GM12878 (cell line): ENCODE data around the gene QSOX2. TPM values are rescaled to one million over a fixed set of nuclear protein-coding genes. Genes with fewer than 3 reads are reported as not detected.

Experiments used
- ATAC-seq: fragments of 200-7000 bp; cut with Tn5 transposase; 3 replicates; pipeline ENCODE4 v1.9.1; 2020; ENCODE audit warnings: mild to moderate bottlenecking, moderate library complexity
- BruUV-seq: library from RNA; stranded (reverse); fragments of 400-500 nt; replicated peaks from 2 replicates; lab custom pipeline; 2021; lab: Mats Ljungman, UMichigan
- CTCF ChIA-PET: fragments of 300-600 bp; sonication (Branson Sonifier 250); formaldehyde crosslinking; extraction: SDS; loops from one replicate; lab custom pipeline; 2021; ENCODE audit warnings: inconsistent platforms; lab: Yijun Ruan, JAX
- POLR2A ChIA-PET: fragments of 350-600 bp; formaldehyde crosslinking; extraction: SDS; loops from one replicate; lab custom pipeline; 2021; ENCODE audit warnings: inconsistent platforms; lab: Charles Lee
- RAD21 ChIA-PET: fragments of 300-600 bp; sonication (Branson Sonifier 250); formaldehyde crosslinking; loops from one replicate; lab custom pipeline; 2023; ENCODE audit warnings: antibody characterized with exemption; ENCODE audit not compliant: unreplicated experiment; lab: Charles Lee
- SMC1A ChIA-PET: fragments of 300-600 bp; sonication (Branson Sonifier 250); formaldehyde crosslinking; loops from one replicate; lab custom pipeline; 2023; ENCODE audit not compliant: unreplicated experiment, uncharacterized antibody; lab: Charles Lee
- DNase-seq: peaks from one replicate; pipeline ENCODE4 v3.0.0-alpha.2; 2011; ENCODE audit warnings: low read depth, low spot score
- FAIRE-seq: peaks from 3 replicates; lab custom pipeline; 2011; peaks lifted over from hg19 to GRCh38; lab: Jason Lieb, UNC
- H2AFZ ChIP-seq: 2 replicates; pipeline ENCODE4 v1.6.0; 2011; ENCODE audit warnings: low read depth, low read length, control low read depth; ENCODE audit not compliant: control insufficient read depth
- H3K27ac ChIP-seq: 2 replicates; pipeline ENCODE4 v1.5.1; 2011; ENCODE audit warnings: control low read depth; ENCODE audit not compliant: control insufficient read depth, insufficient read depth
- H3K27me3 ChIP-seq, 2 experiments: replicated peaks in 1 of 2; 2 replicates each; pipeline versions ENCODE4 v1.6.0 to v1.6.1; 2011; ENCODE audit warnings: low read length in 1 of 2; ENCODE audit not compliant: control insufficient read depth in 2 of 2, insufficient read depth in 2 of 2
- H3K36me3 ChIP-seq, 2 experiments: 2 replicates each; pipeline ENCODE4 v1.5.1; 2011; ENCODE audit warnings: low read length in 1 of 2; ENCODE audit not compliant: control insufficient read depth in 2 of 2, insufficient read depth in 2 of 2
- H3K4me1 ChIP-seq: 2 replicates; pipeline ENCODE4 v1.6.1; 2011; ENCODE audit warnings: mild to moderate bottlenecking, low read length, moderate library complexity, mixed read lengths; ENCODE audit not compliant: control insufficient read depth, insufficient read depth
- H3K4me2 ChIP-seq: 2 replicates; pipeline ENCODE4 v1.6.0; 2011; ENCODE audit warnings: control low read depth; ENCODE audit not compliant: control insufficient read depth, insufficient read depth
- H3K4me3 ChIP-seq: fragments of 200-600 bp; sonication (generic); 2 replicates; pipeline ENCODE4 v1.5.1; 2016
- H3K79me2 ChIP-seq: 2 replicates; pipeline ENCODE4 v1.6.0; 2011; ENCODE audit warnings: low read length; ENCODE audit not compliant: control insufficient read depth, insufficient read depth
- H3K9ac ChIP-seq: 2 replicates; pipeline ENCODE4 v1.8.0; 2011; ENCODE audit warnings: low read length, control low read depth, mixed read lengths; ENCODE audit not compliant: control insufficient read depth, insufficient read depth
- H3K9me3 ChIP-seq: replicated peaks from 3 replicates; pipeline ENCODE4 v1.5.1; 2011; ENCODE audit warnings: mild to moderate bottlenecking, low read length; ENCODE audit not compliant: control insufficient read depth, insufficient read depth
- H4K20me1 ChIP-seq: 2 replicates; pipeline ENCODE4 v1.6.0; 2011; ENCODE audit not compliant: control insufficient read depth, insufficient read depth
- BCL3 ChIP-seq: IDR thresholded peaks from 2 replicates; pipeline ENCODE4 v1.6.1; 2011; ENCODE audit warnings: borderline replicate concordance, low read depth, mild to moderate bottlenecking, moderate library complexity, low read length; ENCODE audit not compliant: insufficient read depth, poor library complexity, severe bottlenecking
- LARP7 ChIP-seq: fragments of 450-650 bp; IDR thresholded peaks from 2 replicates; pipeline ENCODE4 v1.6.1; 2017; ENCODE audit warnings: mild to moderate bottlenecking
- MEF2A ChIP-seq: IDR thresholded peaks from 2 replicates; pipeline ENCODE4 v1.6.1; 2011; ENCODE audit warnings: low read depth, mild to moderate bottlenecking, low read length, moderate library complexity; ENCODE audit not compliant: insufficient read depth
- POU2F2 ChIP-seq: IDR thresholded peaks from 3 replicates; pipeline ENCODE4 v1.6.1; 2011; ENCODE audit warnings: low read depth, mild to moderate bottlenecking, low read length, borderline replicate concordance
- WGBS: methylation state at CpG from one replicate; pipeline ENCODE4 v1.1.6; 2016; ENCODE audit warnings: low lambda C conversion rate; ENCODE audit not compliant: insufficient replicate concordance, insufficient coverage; ENCODE audit errors: missing lambda C conversion rate; 5-methylcytosine and 5-hydroxymethylcytosine counted together
- in situ Hi-C: fragments of 300-500 bp; cut with MboI; formaldehyde crosslinking; loops from 9 replicates; pipeline ENCODE4 v1.14.3; 2018; ENCODE audit warnings: mixed read lengths
- intact Hi-C: fragments of 100-400 bp; cut with micrococcal nuclease; formaldehyde crosslinking; loops from one replicate; pipeline ENCODE4 v1.14.2; 2022; ENCODE audit not compliant: unreplicated experiment
- polyA plus RNA-seq, 11 experiments: library from polyadenylated mRNA; depleted of rRNA in 4 of 11; unstranded in 6 of 11; stranded (reverse) in 5 of 11; fragments of >200 nt; fragmentation: Nextera tagmentation in 4 of 11; fragmentation: Illumina TruSeq in 1 of 11; extraction: Ambion mirVana in 4 of 11; extraction: Trizol in 1 of 11; gene quantifications; 1 replicate in 1 of 11; 2 replicates in 10 of 11; pipeline versions ENCODE4 v1.2.1 to v1.2.3, GENCODE V29; 2011 to 2016; ENCODE audit warnings: inconsistent platforms in 2 of 11, missing spikeins in 2 of 11, low read depth in 1 of 11
- total RNA-seq, 4 experiments: library from RNA; depleted of rRNA in 3 of 4; stranded (reverse); fragments of >200 nt in 3 of 4; fragmentation: Illumina TruSeq in 1 of 4; extraction: Trizol in 1 of 4; gene quantifications; 2 replicates each; pipeline versions ENCODE4 v1.2.1 to v1.2.3, GENCODE V29; 2013 to 2021

QSOX2 gene
- total and polyA plus RNA-seq, 10 of the 15 experiments (the other 5 are each of a cell fraction or from before 2014, with no cell fraction given), result 0.34 to 16.1 (median 8.2) TPM

GRCh38 chr9:136163248-136163850 lies 82.3 kb downstream of the QSOX2 start:
- intact Hi-C loops, result no loop called here
- POLR2A ChIA-PET, result no interaction called here
- Histone ChIP-seq H3K79me2 (no peaks in the 10 kb centered on the region), H2AFZ (no peak overlapping the region), H3K27me3 (peaks cover 2 to 3% of the 10 kb centered on the region in 2 experiments; a peak in 3 of 4 replicates), H3K4me3 (no peak overlapping the region), H3K9me3 (no peaks in the 10 kb centered on the region), H3K4me1 (no peaks in the 10 kb centered on the region), H3K9ac (no peak overlapping the region), H3K27ac (no peak overlapping the region), H3K36me3 (no peaks in the 10 kb centered on the region), H3K4me2 (no peak overlapping the region), H4K20me1 (no peaks in the 10 kb centered on the region)
- BruUV-seq, result no TSS peak
- FAIRE-seq (no peak), DNase-seq (no peak), ATAC-seq (no peak)
- SMC1A ChIA-PET, result no interaction called here
- RAD21 ChIA-PET, result no interaction called here
- in situ Hi-C loops, result no loop called here
- whole genome bisulfite sequencing, result 0% methylated on average over 1 of the region's 1 CpG
- CTCF ChIA-PET, result no interaction called here
- no peak for TF ChIP-seq MEF2A
- no peak for TF ChIP-seq POU2F2

GRCh38 chr9:136160995-136161610 lies 84.5 kb downstream of the QSOX2 start:
- FAIRE-seq, result no peak
- Histone ChIP-seq H3K27me3 (peaks cover 0 to 3% of the 10 kb centered on the region in 2 experiments; a peak in 2 of 4 replicates), H3K4me1 (no peaks in the 10 kb centered on the region), H3K79me2 (no peaks in the 10 kb centered on the region), H2AFZ (no peak overlapping the region), H3K4me2 (no peak overlapping the region), H3K9ac (no peak overlapping the region), H3K36me3 (no peaks in the 10 kb centered on the region), H3K4me3 (no peak overlapping the region), H4K20me1 (no peaks in the 10 kb centered on the region), H3K9me3 (no peaks in the 10 kb centered on the region), H3K27ac (no peak overlapping the region)
- DNase-seq, result no peak
- WGBS, result 22% methylated on average over 10 of the region's 10 CpGs
- CTCF ChIA-PET, result no interaction called here
- BruUV-seq, result no TSS peak
- in situ Hi-C loops (no loop called here), intact Hi-C loops (no loop called here)
- POLR2A ChIA-PET, result no interaction called here
- SMC1A ChIA-PET, result no interaction called here
- RAD21 ChIA-PET, result no interaction called here
- no peak for TF ChIP-seq LARP7
- peak; percentile 24 for TF ChIP-seq BCL3
- no peak for ATAC-seq
